DMS79 (cell line): ENCODE measurements around the gene CDX2.

Experiments
- DNase-seq: peaks from one replicate; lab custom pipeline; 2025; lab: John Stamatoyannopoulos, UW

The CDX2 gene

GRCh38 chr13:27917121-27917947 is 51.8 kb downstream of the CDX2 start:
- DNase-seq: no peak

GRCh38 chr13:27915301-27916207 is 53.6 kb downstream of the CDX2 start:
- DNase-seq: no peak

GRCh38 chr13:27913160-27913559 is 56.0 kb downstream of the CDX2 start:
- no peak for DNase-seq

- no peak for DNase-seq
Observed at GRCh38 chr13:27911521-27911920, 57.6 kb downstream of the CDX2 start.
